ENCODE measurements around the gene CDH20. TPM values are rescaled to one million over a fixed set of nuclear protein-coding genes. Genes with fewer than 3 reads are reported as not detected.

Gene CDH20
- total RNA-seq, 1 experiment from 2014 or later = not detected

- ATAC-seq = no peak
- in situ Hi-C loops (cut with HindIII; ENCODE audit: low pct_unique_long_range_greater_than_20kb, low sequenced_read_pairs) = no loop called here
- Histone ChIP-seq H3K9me3 (ENCODE audit: control insufficient read depth, insufficient read depth, low read depth, low read length) (no peaks in the 10 kb centered on the region), H3K4me1 (ENCODE audit: control insufficient read depth, insufficient read depth, low read length) (no peaks in the 10 kb centered on the region), H3K27ac (ENCODE audit: low read length) (no peak overlapping the region), H3K27me3 (ENCODE audit: control insufficient read depth, insufficient read depth, low read length) (no peaks in the 10 kb centered on the region), H3K36me3 (ENCODE audit: control insufficient read depth, insufficient read depth, low read length) (no peaks in the 10 kb centered on the region), H3K4me3 (ENCODE audit: low read depth in 2 of 2, low read length in 2 of 2) (no peak overlapping the region)
- TF ChIP-seq CTCF (IDR thresholded peaks at IDR 0.05) = no peak
- TF ChIP-seq POLR2AphosphoS5 (IDR thresholded peaks at IDR 0.05; ENCODE audit: low read depth, low read length) = no peak
- TF ChIP-seq SIN3A (IDR thresholded peaks at IDR 0.05; ENCODE audit: borderline replicate concordance, insufficient read depth, low read depth, low read length) = no peak
- TF ChIP-seq REST (IDR thresholded peaks at IDR 0.05; ENCODE audit: insufficient read depth in 1 of 2, low read depth in 2 of 2, low read length in 1 of 2) = no peak
- no peak for TF ChIP-seq TCF7L2 (IDR thresholded peaks at IDR 0.05; ENCODE audit: low read depth, low read length)
- intact Hi-C loops (cut with micrococcal nuclease; ENCODE audit: unreplicated experiment) = no loop called here
- no TSS peak for BruUV-seq (replicated peaks)
- CTCF ChIA-PET = no interaction called here
- DNase-seq (ENCODE audit: low read depth, low spot score) = no peak
- POLR2A ChIA-PET = no interaction called here
Measured at GRCh38 chr18:61335684-61336555, 2.7 kb downstream of the CDH20 start.

- Histone ChIP-seq H3K9me3 (ENCODE audit: control insufficient read depth, insufficient read depth, low read depth, low read length) (no peaks in the 10 kb centered on the region), H3K27me3 (ENCODE audit: control insufficient read depth, insufficient read depth, low read length) (no peaks in the 10 kb centered on the region), H3K4me3 (ENCODE audit: low read depth in 2 of 2, low read length in 2 of 2) (no peak overlapping the region), H3K36me3 (ENCODE audit: control insufficient read depth, insufficient read depth, low read length) (no peaks in the 10 kb centered on the region), H3K27ac (ENCODE audit: low read length) (no peak overlapping the region), H3K4me1 (ENCODE audit: control insufficient read depth, insufficient read depth, low read length) (no peaks in the 10 kb centered on the region)
- BruUV-seq (replicated peaks) = no TSS peak
- CTCF ChIA-PET = no interaction called here
- no peak for TF ChIP-seq REST (IDR thresholded peaks at IDR 0.05; ENCODE audit: insufficient read depth in 1 of 2, low read depth in 2 of 2, low read length in 1 of 2)
- TF ChIP-seq POLR2AphosphoS5 (IDR thresholded peaks at IDR 0.05; ENCODE audit: low read depth, low read length) = no peak
- TF ChIP-seq CTCF (IDR thresholded peaks at IDR 0.05) = no peak
- no peak for TF ChIP-seq SIN3A (IDR thresholded peaks at IDR 0.05; ENCODE audit: borderline replicate concordance, insufficient read depth, low read depth, low read length)
- no peak for TF ChIP-seq TCF7L2 (IDR thresholded peaks at IDR 0.05; ENCODE audit: low read depth, low read length)
- DNase-seq (ENCODE audit: low read depth, low spot score) = no peak
- intact Hi-C loops (cut with micrococcal nuclease; ENCODE audit: unreplicated experiment) = no loop called here
- no peak for ATAC-seq
- POLR2A ChIA-PET = no interaction called here
- in situ Hi-C loops (cut with HindIII; ENCODE audit: low pct_unique_long_range_greater_than_20kb, low sequenced_read_pairs) = no loop called here
Measured at GRCh38 chr18:61336766-61337165, 3.5 kb downstream of the CDH20 start.

Data from Panc1 (cell line).